GM12891 (cell line): ENCODE measurements around the gene STAM.

Experiments
- PAX5 ChIP-seq: IDR thresholded peaks from 2 replicates; pipeline ENCODE4 v1.6.1; 2011; ENCODE audit warnings: low read length, moderate library complexity, mild to moderate bottlenecking; ENCODE audit not compliant: insufficient read depth, severe bottlenecking
- POLR2A ChIP-seq: IDR thresholded peaks from 2 replicates; pipeline ENCODE4 v1.6.1; 2011; ENCODE audit warnings: low read depth, low read length, control low read depth
- POLR2AphosphoS5 ChIP-seq: IDR thresholded peaks from 2 replicates; pipeline ENCODE4 v1.6.1; 2011; ENCODE audit warnings: low read depth, low read length, control low read depth
- POU2F2 ChIP-seq: IDR thresholded peaks from 2 replicates; pipeline ENCODE4 v1.6.1; 2011; ENCODE audit warnings: low read depth, mild to moderate bottlenecking, control low read depth, low read length, moderate library complexity
- TAF1 ChIP-seq: IDR thresholded peaks from 2 replicates; pipeline ENCODE4 v1.6.1; 2011; ENCODE audit warnings: low read depth, low read length, control low read depth

DNA sequence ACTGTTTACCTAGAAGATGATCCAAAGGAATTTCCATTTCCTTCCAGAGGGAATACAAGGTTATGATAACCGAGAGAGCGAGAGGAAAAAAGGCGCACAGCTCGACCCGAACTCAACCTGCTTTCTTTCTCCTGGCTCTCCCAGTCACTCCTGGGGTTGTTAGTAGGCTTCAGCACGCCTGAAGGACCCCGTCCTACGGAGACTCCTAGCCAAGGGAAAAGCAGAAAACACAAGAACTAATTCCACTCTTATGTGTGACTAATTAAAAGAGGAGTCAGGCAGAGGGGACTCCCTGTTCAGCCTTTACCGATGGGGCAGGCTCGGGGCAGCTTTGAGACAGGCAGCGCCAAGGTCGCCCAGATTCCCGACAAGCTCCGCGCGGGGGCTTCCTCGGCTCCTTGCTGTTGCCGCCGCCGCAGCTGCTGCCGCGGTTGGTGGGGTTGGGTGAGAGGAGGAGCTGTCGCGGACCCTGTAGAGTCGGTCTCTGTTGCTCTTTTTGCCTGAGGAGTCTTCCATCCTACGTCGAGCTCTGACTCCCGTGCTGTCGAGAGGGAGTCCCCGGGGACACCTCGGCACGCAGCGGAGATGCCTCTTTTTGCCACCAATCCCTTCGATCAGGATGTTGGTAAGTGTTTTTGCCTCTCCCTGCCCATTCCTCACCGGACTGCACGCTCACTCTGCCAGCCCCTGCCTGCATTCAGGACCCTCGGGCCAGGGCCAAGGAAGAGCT lies at the start of gene STAM:
- TF ChIP-seq POLR2AphosphoS5 (peak; percentile 88), POLR2A (peak; percentile 88), TAF1 (peak; percentile 53), POU2F2 (no peak), PAX5 (no peak)
